Measurements from ENCODE around the gene TNFRSF8. TPM values are rescaled to one million over a fixed set of nuclear protein-coding genes. Genes with fewer than 3 reads are reported as not detected.

Gene TNFRSF8
- total and polyA plus RNA-seq, 9 of the 15 experiments (the other 6 are each of a cell fraction or from before 2014, with no cell fraction given), result 3.5 to 38.4 (median 17.1) TPM

DNA sequence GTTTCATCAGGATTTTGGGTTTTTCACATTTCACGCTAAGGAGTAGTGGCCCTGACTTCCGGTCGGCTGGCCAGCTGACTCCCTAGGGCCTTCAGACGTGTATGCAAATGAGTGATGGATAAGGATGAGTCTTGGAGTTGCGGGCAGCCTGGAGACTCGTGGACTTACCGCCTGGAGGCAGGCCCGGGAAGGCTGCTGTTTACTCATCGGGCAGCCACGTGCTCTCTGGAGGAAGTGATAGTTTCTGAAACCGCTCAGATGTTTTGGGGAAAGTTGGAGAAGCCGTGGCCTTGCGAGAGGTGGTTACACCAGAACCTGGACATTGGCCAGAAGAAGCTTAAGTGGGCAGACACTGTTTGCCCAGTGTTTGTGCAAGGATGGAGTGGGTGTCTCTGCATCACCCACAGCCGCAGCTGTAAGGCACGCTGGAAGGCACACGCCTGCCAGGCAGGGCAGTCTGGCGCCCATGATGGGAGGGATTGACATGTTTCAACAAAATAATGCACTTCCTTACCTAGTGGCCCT is 80.6 kb downstream of the TNFRSF8 start (continued):
- TF ChIP-seq, protein P1, sequence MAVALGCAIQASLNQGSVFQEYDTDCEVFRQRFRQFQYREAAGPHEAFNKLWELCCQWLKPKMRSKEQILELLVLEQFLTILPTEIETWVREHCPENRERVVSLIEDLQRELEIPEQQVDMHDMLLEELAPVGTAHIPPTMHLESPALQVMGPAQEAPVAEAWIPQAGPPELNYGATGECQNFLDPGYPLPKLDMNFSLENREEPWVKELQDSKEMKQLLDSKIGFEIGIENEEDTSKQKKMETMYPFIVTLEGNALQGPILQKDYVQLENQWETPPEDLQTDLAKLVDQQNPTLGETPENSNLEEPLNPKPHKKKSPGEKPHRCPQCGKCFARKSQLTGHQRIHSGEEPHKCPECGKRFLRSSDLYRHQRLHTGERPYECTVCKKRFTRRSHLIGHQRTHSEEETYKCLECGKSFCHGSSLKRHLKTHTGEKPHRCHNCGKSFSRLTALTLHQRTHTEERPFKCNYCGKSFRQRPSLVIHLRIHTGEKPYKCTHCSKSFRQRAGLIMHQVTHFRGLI (CRISPR knock-in tag; IDR thresholded peaks at IDR 0.05), result no peak
- TF ChIP-seq, protein P2, sequence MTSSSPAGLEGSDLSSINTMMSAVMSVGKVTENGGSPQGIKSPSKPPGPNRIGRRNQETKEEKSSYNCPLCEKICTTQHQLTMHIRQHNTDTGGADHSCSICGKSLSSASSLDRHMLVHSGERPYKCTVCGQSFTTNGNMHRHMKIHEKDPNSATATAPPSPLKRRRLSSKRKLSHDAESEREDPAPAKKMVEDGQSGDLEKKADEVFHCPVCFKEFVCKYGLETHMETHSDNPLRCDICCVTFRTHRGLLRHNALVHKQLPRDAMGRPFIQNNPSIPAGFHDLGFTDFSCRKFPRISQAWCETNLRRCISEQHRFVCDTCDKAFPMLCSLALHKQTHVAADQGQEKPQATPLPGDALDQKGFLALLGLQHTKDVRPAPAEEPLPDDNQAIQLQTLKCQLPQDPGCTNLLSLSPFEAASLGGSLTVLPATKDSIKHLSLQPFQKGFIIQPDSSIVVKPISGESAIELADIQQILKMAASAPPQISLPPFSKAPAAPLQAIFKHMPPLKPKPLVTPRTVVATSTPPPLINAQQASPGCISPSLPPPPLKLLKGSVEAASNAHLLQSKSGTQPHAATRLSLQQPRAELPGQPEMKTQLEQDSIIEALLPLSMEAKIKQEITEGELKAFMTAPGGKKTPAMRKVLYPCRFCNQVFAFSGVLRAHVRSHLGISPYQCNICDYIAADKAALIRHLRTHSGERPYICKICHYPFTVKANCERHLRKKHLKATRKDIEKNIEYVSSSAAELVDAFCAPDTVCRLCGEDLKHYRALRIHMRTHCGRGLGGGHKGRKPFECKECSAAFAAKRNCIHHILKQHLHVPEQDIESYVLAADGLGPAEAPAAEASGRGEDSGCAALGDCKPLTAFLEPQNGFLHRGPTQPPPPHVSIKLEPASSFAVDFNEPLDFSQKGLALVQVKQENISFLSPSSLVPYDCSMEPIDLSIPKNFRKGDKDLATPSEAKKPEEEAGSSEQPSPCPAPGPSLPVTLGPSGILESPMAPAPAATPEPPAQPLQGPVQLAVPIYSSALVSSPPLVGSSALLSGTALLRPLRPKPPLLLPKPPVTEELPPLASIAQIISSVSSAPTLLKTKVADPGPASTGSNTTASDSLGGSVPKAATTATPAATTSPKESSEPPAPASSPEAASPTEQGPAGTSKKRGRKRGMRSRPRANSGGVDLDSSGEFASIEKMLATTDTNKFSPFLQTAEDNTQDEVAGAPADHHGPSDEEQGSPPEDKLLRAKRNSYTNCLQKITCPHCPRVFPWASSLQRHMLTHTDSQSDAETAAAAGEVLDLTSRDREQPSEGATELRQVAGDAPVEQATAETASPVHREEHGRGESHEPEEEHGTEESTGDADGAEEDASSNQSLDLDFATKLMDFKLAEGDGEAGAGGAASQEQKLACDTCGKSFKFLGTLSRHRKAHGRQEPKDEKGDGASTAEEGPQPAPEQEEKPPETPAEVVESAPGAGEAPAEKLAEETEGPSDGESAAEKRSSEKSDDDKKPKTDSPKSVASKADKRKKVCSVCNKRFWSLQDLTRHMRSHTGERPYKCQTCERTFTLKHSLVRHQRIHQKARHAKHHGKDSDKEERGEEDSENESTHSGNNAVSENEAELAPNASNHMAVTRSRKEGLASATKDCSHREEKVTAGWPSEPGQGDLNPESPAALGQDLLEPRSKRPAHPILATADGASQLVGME (CRISPR knock-in tag; IDR thresholded peaks at IDR 0.05), result peak; percentile 60; the same call in 1 of the 2 replicates
- no peak for TF ChIP-seq ILF3 (IDR thresholded peaks at IDR 0.05; ENCODE audit: borderline replicate concordance)
- no peak for TF ChIP-seq ZNF263 (CRISPR knock-in tag; IDR thresholded peaks at IDR 0.05; ENCODE audit: borderline replicate concordance)
- TF ChIP-seq HDAC2 (IDR thresholded peaks at IDR 0.05), result 0 out of 2 replicates have a peak, but pooled peaks have one; percentile 39
- TF ChIP-seq SAP30 (IDR thresholded peaks at IDR 0.05; ENCODE audit: borderline replicate concordance, insufficient read depth, low read depth, low read length, poor library complexity, severe bottlenecking), result peak; percentile 50
- TF ChIP-seq SP1 (CRISPR knock-in tag; IDR thresholded peaks at IDR 0.05), result peak; percentile 61
- TF ChIP-seq RAD51 (IDR thresholded peaks at IDR 0.05; ENCODE audit: borderline replicate concordance, low read depth), result peak; percentile 61
- TF ChIP-seq CBFB (CRISPR knock-in tag; IDR thresholded peaks at IDR 0.05), result no peak
- peak; percentile 53; the same call in 1 of the 2 replicates for TF ChIP-seq ZKSCAN8 (CRISPR knock-in tag; IDR thresholded peaks at IDR 0.05)
- TF ChIP-seq ELF1 (tag; IDR thresholded peaks at IDR 0.05), result peak; percentile 46; the same call in 1 of the 2 replicates
- peak; percentile 29 to 41; a peak in 3 of 4 replicates for TF ChIP-seq RAD21 (CRISPR knock-in tag; conservative IDR thresholded peaks at IDR 0.05 in 1 of 2, IDR thresholded peaks at IDR 0.05 in 1 of 2)
- TF ChIP-seq, protein P3, sequence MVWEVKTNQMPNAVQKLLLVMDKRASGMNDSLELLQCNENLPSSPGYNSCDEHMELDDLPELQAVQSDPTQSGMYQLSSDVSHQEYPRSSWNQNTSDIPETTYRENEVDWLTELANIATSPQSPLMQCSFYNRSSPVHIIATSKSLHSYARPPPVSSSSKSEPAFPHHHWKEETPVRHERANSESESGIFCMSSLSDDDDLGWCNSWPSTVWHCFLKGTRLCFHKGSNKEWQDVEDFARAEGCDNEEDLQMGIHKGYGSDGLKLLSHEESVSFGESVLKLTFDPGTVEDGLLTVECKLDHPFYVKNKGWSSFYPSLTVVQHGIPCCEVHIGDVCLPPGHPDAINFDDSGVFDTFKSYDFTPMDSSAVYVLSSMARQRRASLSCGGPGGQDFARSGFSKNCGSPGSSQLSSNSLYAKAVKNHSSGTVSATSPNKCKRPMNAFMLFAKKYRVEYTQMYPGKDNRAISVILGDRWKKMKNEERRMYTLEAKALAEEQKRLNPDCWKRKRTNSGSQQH (CRISPR knock-in tag; IDR thresholded peaks at IDR 0.05), result peak; percentile 51; the same call in 1 of the 2 replicates
- peak; percentile 26; the same call in 1 of the 2 replicates for TF ChIP-seq NFXL1 (CRISPR knock-in tag; IDR thresholded peaks at IDR 0.05)
- peak; percentile 45; the same call in 1 of the 2 replicates for TF ChIP-seq JUN (IDR thresholded peaks at IDR 0.05; ENCODE audit: borderline replicate concordance, low read depth, low read length)
- no peak for TF ChIP-seq JUN (CRISPR knock-in tag; IDR thresholded peaks at IDR 0.05; ENCODE audit: borderline replicate concordance)
- no peak for TF ChIP-seq ZNF282 (CRISPR knock-in tag; IDR thresholded peaks at IDR 0.05)
- TF ChIP-seq GABPB1 (CRISPR knock-in tag; IDR thresholded peaks at IDR 0.05), result peak; percentile 80; the same call in 1 of the 2 replicates
- no peak for TF ChIP-seq SLC30A9 (CRISPR knock-in tag; IDR thresholded peaks at IDR 0.05)
